ENCODE results near the gene AQP3. TPM values are rescaled to one million over a fixed set of nuclear protein-coding genes. Genes with fewer than 3 reads are reported as not detected.
A peak's percentile ranks its signal among the peaks of the same experiment; 100 is the strongest.

Gene AQP3
- total RNA-seq, 2 experiments from 2014 or later: 16.0 to 30.6 TPM

- no peak overlapping the region for H3K27ac ChIP-seq (ENCODE audit: low read depth, low read length, poor library complexity, severe bottlenecking)
- H2AFZ ChIP-seq (ENCODE audit: low read length): no peak overlapping the region
- H3K36me3 ChIP-seq (ENCODE audit: insufficient read depth, low read length): peaks cover 97% of the 10 kb centered on the region
- TF ChIP-seq CTCF (conservative IDR thresholded peaks at IDR 0.05; ENCODE audit: low read length): no peak
- TF ChIP-seq EZH2phosphoT487 (IDR thresholded peaks at IDR 0.05; ENCODE audit: borderline replicate concordance, low read depth, low read length): no peak
- peaks cover 11% of the 10 kb centered on the region for H3K79me2 ChIP-seq (ENCODE audit: insufficient read depth, low read depth, low read length)
- H3K9me3 ChIP-seq (ENCODE audit: low read length): no peaks in the 10 kb centered on the region
- H3K4me2 ChIP-seq (ENCODE audit: low read length): no peak overlapping the region
- H3K4me1 ChIP-seq (ENCODE audit: insufficient read depth, low read length, poor library complexity, severe bottlenecking): peaks cover 8% of the 10 kb centered on the region
- CTCF ChIA-PET (ENCODE audit: unreplicated experiment): interaction anchor here (1.7 to 2.9 kb wide), 2 partner anchors 14 to 64 kb away, joined by 9 to 22 read pairs; no protein-coding TSS in a partner anchor
- H3K4me3 ChIP-seq (ENCODE audit: low read depth, low read length, poor library complexity, severe bottlenecking): no peak overlapping the region
- intact Hi-C loops (cut with micrococcal nuclease; ENCODE audit: unreplicated experiment): loop anchor here (5.0 kb wide), 1 partner anchor 50 kb away; no protein-coding TSS in a partner anchor
- POLR2A ChIA-PET: interaction anchor here (1.3 kb wide), 1 partner anchor 13 kb away, joined by 3 read pairs; no protein-coding TSS in a partner anchor
- BruUV-seq (replicated peaks): no TSS peak
- H3K9me2 ChIP-seq (ENCODE audit: insufficient read depth, low read length): no peaks in the 10 kb centered on the region
- no peaks in the 10 kb centered on the region; the same call in 1 of the 2 replicates for H4K20me1 ChIP-seq (ENCODE audit: insufficient read depth, low read length)
- no peak for DNase-seq (ENCODE audit: low spot score)
These were observed 20.1 kb upstream of the AQP3 start for GRCh38 chr9:33467526-33467925.

- no TSS peak for BruUV-seq (replicated peaks)
- H3K4me2 ChIP-seq (ENCODE audit: low read length): no peak overlapping the region
- H3K79me2 ChIP-seq (ENCODE audit: insufficient read depth, low read depth, low read length): peaks cover 4% of the 10 kb centered on the region; the same call in 1 of the 2 replicates
- POLR2A ChIA-PET: interaction anchor here (0.7 to 1.3 kb wide), 2 partner anchors 13 kb away, joined by 3 read pairs; no protein-coding TSS in a partner anchor
- no peaks in the 10 kb centered on the region; the same call in 1 of the 2 replicates for H4K20me1 ChIP-seq (ENCODE audit: insufficient read depth, low read length)
- H3K9me2 ChIP-seq (ENCODE audit: insufficient read depth, low read length): no peaks in the 10 kb centered on the region
- H2AFZ ChIP-seq (ENCODE audit: low read length): no peak overlapping the region
- peak; percentile 60 for DNase-seq (ENCODE audit: low spot score)
- no peak overlapping the region for H3K4me3 ChIP-seq (ENCODE audit: low read depth, low read length, poor library complexity, severe bottlenecking)
- CTCF ChIA-PET (ENCODE audit: unreplicated experiment): interaction anchor here (0.6 to 2.9 kb wide), 6 partner anchors 14 to 239 kb away, joined by 3 to 22 read pairs (median 6); partner anchors contain the start of gene AQP3
- TF ChIP-seq CTCF (conservative IDR thresholded peaks at IDR 0.05; ENCODE audit: low read length) (peak; percentile 83), EZH2phosphoT487 (IDR thresholded peaks at IDR 0.05; ENCODE audit: borderline replicate concordance, low read depth, low read length) (no peak)
- peaks cover 1% of the 10 kb centered on the region for H3K4me1 ChIP-seq (ENCODE audit: insufficient read depth, low read length, poor library complexity, severe bottlenecking)
- intact Hi-C loops (cut with micrococcal nuclease; ENCODE audit: unreplicated experiment): loop anchor here (1.0 to 5.0 kb wide), 2 partner anchors 50 to 64 kb away; no protein-coding TSS in a partner anchor
- H3K9me3 ChIP-seq (ENCODE audit: low read length): no peaks in the 10 kb centered on the region
- no peak overlapping the region for H3K27ac ChIP-seq (ENCODE audit: low read depth, low read length, poor library complexity, severe bottlenecking)
- peaks cover 99% of the 10 kb centered on the region for H3K36me3 ChIP-seq (ENCODE audit: insufficient read depth, low read length)
These were observed 19.4 kb upstream of the AQP3 start for GRCh38 chr9:33466565-33467495.

Data from OCI-LY7 (cell line).